HG02885 (cell line): ENCODE results near the gene SFMBT2.
"Not testable (repeated sequence)": the region's sequence is repeated elsewhere in the genome, so short reads cannot be mapped to it uniquely, and the experiment has no call there.

ENCODE experiments used
- ATAC-seq: cut with Tn5 transposase; IDR thresholded peaks from one replicate; pipeline ENCODE4 v1.9.1; 2021; ENCODE audit warnings: mild to moderate bottlenecking; ENCODE audit not compliant: unreplicated experiment, poor library complexity

The SFMBT2 gene

GRCh38 chr10:7243139-7243538 is 167.7 kb downstream of the SFMBT2 start:
- ATAC-seq: no peak

GRCh38 chr10:7239312-7239985 is 171.4 kb downstream of the SFMBT2 start:
- peak; percentile 87 for ATAC-seq

GRCh38 chr10:7235376-7235775 is 175.5 kb downstream of the SFMBT2 start:
- ATAC-seq: no peak

- ATAC-seq: no peak
Observed at GRCh38 chr10:7234109-7234508, 176.7 kb downstream of the SFMBT2 start.

- ATAC-seq: no peak
Observed at GRCh38 chr10:7233259-7233991, 177.4 kb downstream of the SFMBT2 start.

GRCh38 chr10:7231509-7232414 is 179.1 kb downstream of the SFMBT2 start:
- ATAC-seq: no peak

- ATAC-seq: no peak
Observed at GRCh38 chr10:7230951-7231350, 179.9 kb downstream of the SFMBT2 start.

GRCh38 chr10:7230036-7230435 is 180.8 kb downstream of the SFMBT2 start:
- no peak for ATAC-seq

- no peak for ATAC-seq
Observed at GRCh38 chr10:7225133-7225532, 185.7 kb downstream of the SFMBT2 start.

GRCh38 chr10:7218968-7219367 is 191.9 kb downstream of the SFMBT2 start:
- no peak for ATAC-seq

- ATAC-seq: not testable (repeated sequence)
Observed at GRCh38 chr10:7212696-7213095, 198.1 kb downstream of the SFMBT2 start.

GRCh38 chr10:7211857-7212577 is 198.8 kb downstream of the SFMBT2 start:
- ATAC-seq: no peak

GRCh38 chr10:7210516-7210915 is 200.3 kb downstream of the SFMBT2 start:
- ATAC-seq: no peak

- no peak for ATAC-seq
Observed at GRCh38 chr10:7209458-7209857, 201.4 kb downstream of the SFMBT2 start.

- no peak for ATAC-seq
Observed at GRCh38 chr10:7206412-7207100, 204.3 kb downstream of the SFMBT2 start.

- no peak for ATAC-seq
Observed at GRCh38 chr10:7205656-7206055, 205.2 kb downstream of the SFMBT2 start.

- ATAC-seq: no peak
Observed at GRCh38 chr10:7202793-7203355, 208.0 kb downstream of the SFMBT2 start.

GRCh38 chr10:7199152-7199760 is 211.6 kb downstream of the SFMBT2 start:
- ATAC-seq: no peak

- no peak for ATAC-seq
Observed at GRCh38 chr10:7196284-7196683, 214.6 kb downstream of the SFMBT2 start.
